SK-N-SH (cell line): ENCODE results near the gene CPM. TPM values are rescaled to one million over a fixed set of nuclear protein-coding genes. Genes with fewer than 3 reads are reported as not detected.

Experiments used
- CTCF ChIA-PET: fragments of 300-600, 350-600 bp; formaldehyde crosslinking; extraction: SDS; loops from one replicate; lab custom pipeline; 2021; lab: Yijun Ruan, JAX
- POLR2A ChIA-PET: fragments of 350-600 bp; sonication (Branson Sonifier 250); formaldehyde crosslinking; extraction: SDS; loops from one replicate; lab custom pipeline; 2020; ENCODE audit warnings: antibody characterized with exemption, inconsistent platforms; lab: Yijun Ruan, JAX
- DNase-seq: peaks from one replicate; pipeline ENCODE4 v3.0.0; 2012
- H2AFZ ChIP-seq: fragments of 200-600 bp; sonication (generic); 2 replicates; pipeline ENCODE4 v1.8.1; 2016; ENCODE audit warnings: antibody characterized with exemption, mild to moderate bottlenecking, low read depth
- H3F3A ChIP-seq: fragments of 200-600 bp; sonication (generic); replicated peaks from 2 replicates; pipeline ENCODE3; 2016; ENCODE audit warnings: antibody characterized with exemption, mild to moderate bottlenecking; ENCODE audit not compliant: insufficient read depth
- H3K27ac ChIP-seq, 2 experiments: fragments of 200-500 bp in 1 of 2; fragments of 200-600 bp in 1 of 2; sonication (Bioruptor generic) in 1 of 2; sonication (generic), shearing (Covaris generic) in 1 of 2; 2 replicates each; pipeline versions ENCODE4 v1.5.1 to v1.6.1; 2014 to 2016; ENCODE audit warnings: low read depth in 2 of 2, inconsistent platforms in 1 of 2, low read length in 1 of 2, mild to moderate bottlenecking in 1 of 2, mixed read lengths in 1 of 2
- H3K27me3 ChIP-seq: fragments of 200-600 bp; sonication (generic), shearing (Covaris generic); 2 replicates; pipeline ENCODE4 v1.6.1; 2016; ENCODE audit warnings: mixed run types; ENCODE audit not compliant: insufficient read depth
- H3K36me3 ChIP-seq, 2 experiments: fragments of 200-500 bp in 1 of 2; fragments of 200-600 bp in 1 of 2; sonication (Bioruptor generic) in 1 of 2; sonication (generic) in 1 of 2; replicated peaks in 1 of 2; 2 replicates each; pipeline versions ENCODE3 to v1.5.1; 2014 to 2016; ENCODE audit warnings: low read length in 1 of 2, mild to moderate bottlenecking in 1 of 2; ENCODE audit not compliant: insufficient read depth in 2 of 2, control insufficient read depth in 1 of 2
- H3K4me1 ChIP-seq, 2 experiments: fragments of 200-500 bp in 1 of 2; fragments of 200-600 bp in 1 of 2; sonication (Bioruptor generic) in 1 of 2; sonication (generic), shearing (Covaris generic) in 1 of 2; 2 replicates each; pipeline versions ENCODE4 v1.5.1 to v1.6.1; 2014 to 2016; ENCODE audit warnings: low read depth in 1 of 2, low read length in 1 of 2, mixed run types in 1 of 2; ENCODE audit not compliant: insufficient read depth in 2 of 2, control insufficient read depth in 1 of 2
- H3K4me2 ChIP-seq: fragments of 200-600 bp; sonication (generic), shearing (Covaris generic); 2 replicates; pipeline ENCODE4 v1.6.1; 2017; ENCODE audit warnings: mixed run types
- H3K4me3 ChIP-seq, 2 experiments: fragments of 200-500 bp in 1 of 2; fragments of 200-600 bp in 1 of 2; sonication (Bioruptor generic) in 1 of 2; sonication (generic), shearing (Covaris generic) in 1 of 2; 2 replicates each; pipeline versions ENCODE4 v1.5.1 to v1.8.1; 2014 to 2016; ENCODE audit warnings: low read depth in 2 of 2, inconsistent platforms in 1 of 2, low read length in 1 of 2, mild to moderate bottlenecking in 1 of 2, mixed read lengths in 1 of 2, moderate library complexity in 1 of 2
- H3K79me2 ChIP-seq: fragments of 200-600 bp; sonication (generic); 2 replicates; pipeline ENCODE4 v1.8.1; 2017; ENCODE audit warnings: mild to moderate bottlenecking; ENCODE audit not compliant: insufficient read depth
- H3K9ac ChIP-seq: fragments of 200-600 bp; sonication (generic); 2 replicates; pipeline ENCODE4 v1.6.1; 2017; ENCODE audit warnings: mixed run types
- H3K9me2 ChIP-seq: fragments of 200-600 bp; sonication (generic); 2 replicates; pipeline ENCODE4 v1.6.1; 2017; ENCODE audit warnings: mixed run types
- H3K9me3 ChIP-seq: fragments of 200-600 bp; sonication (generic); 2 replicates; pipeline ENCODE4 v1.6.1; 2017; ENCODE audit warnings: mixed run types, mild to moderate bottlenecking, moderate library complexity
- H4K20me1 ChIP-seq: fragments of 200-600 bp; sonication (generic); 2 replicates; pipeline ENCODE4 v1.6.1; 2017; ENCODE audit warnings: mild to moderate bottlenecking, mixed run types; ENCODE audit not compliant: insufficient read depth
- CHD2 ChIP-seq: fragments of 150-350 bp; IDR thresholded peaks from 2 replicates; pipeline ENCODE4 v1.6.1; 2018; ENCODE audit warnings: low read length; ENCODE audit not compliant: partially characterized antibody
- EZH2phosphoT487 ChIP-seq: fragments of 200-600 bp; sonication (generic); IDR thresholded peaks from 2 replicates; pipeline ENCODE4 v1.6.1; 2017; ENCODE audit warnings: low read depth, mixed run types, mild to moderate bottlenecking, antibody characterized with exemption, moderate library complexity, borderline replicate concordance
- FOSL2 ChIP-seq: IDR thresholded peaks from 2 replicates; pipeline ENCODE4 v1.4.0; 2012; ENCODE audit warnings: low read depth, mild to moderate bottlenecking, moderate library complexity, borderline replicate concordance
- FOXJ3 ChIP-seq: sonication (generic); formaldehyde crosslinking; IDR thresholded peaks from 2 replicates; pipeline ENCODE4 v1.5.1; 2020; ENCODE audit warnings: mild to moderate bottlenecking, missing genetic modification reagents
- FOXM1 ChIP-seq: IDR thresholded peaks from 2 replicates; pipeline ENCODE4 v1.4.0; 2012; ENCODE audit warnings: low read depth, mild to moderate bottlenecking
- GABPA ChIP-seq: IDR thresholded peaks from 2 replicates; pipeline ENCODE4 v1.4.0; 2012; ENCODE audit warnings: low read depth, mild to moderate bottlenecking
- RAD21 ChIP-seq: IDR thresholded peaks from 2 replicates; pipeline ENCODE4 v1.6.1; 2012; ENCODE audit warnings: mild to moderate bottlenecking, low read length
- RCOR1 ChIP-seq: fragments of 150-350 bp; IDR thresholded peaks from 2 replicates; pipeline ENCODE4 v1.6.1; 2017; ENCODE audit warnings: antibody characterized with exemption, low read length
- SIN3A ChIP-seq: IDR thresholded peaks from 2 replicates; pipeline ENCODE4 v1.6.1; 2012; ENCODE audit warnings: low read depth, mild to moderate bottlenecking, low read length, moderate library complexity, borderline replicate concordance
- TAF1 ChIP-seq: IDR thresholded peaks from 2 replicates; pipeline ENCODE4 v1.6.1; 2012; ENCODE audit warnings: low read depth, mild to moderate bottlenecking, low read length, moderate library complexity, borderline replicate concordance
- TCF12 ChIP-seq: IDR thresholded peaks from 2 replicates; pipeline ENCODE4 v1.4.0; 2012
- YY1 ChIP-seq: IDR thresholded peaks from 2 replicates; pipeline ENCODE4 v1.4.0; 2012; ENCODE audit warnings: low read depth, mild to moderate bottlenecking
- WGBS: methylation state at CpG from one replicate; pipeline ENCODE4 v1.1.6; 2017; ENCODE audit warnings: low lambda C conversion rate; 5-methylcytosine and 5-hydroxymethylcytosine counted together
- polyA plus RNA-seq, 3 experiments: library from polyadenylated mRNA; depleted of rRNA; stranded (reverse); fragments of >200 nt; gene quantifications; 2 replicates each; pipeline ENCODE4 v1.2.3, GENCODE V29; 2012
- TF ChIP-seq, protein P1 (sequence below): IDR thresholded peaks from 2 replicates; pipeline ENCODE4 v1.4.0; 2012; ENCODE audit warnings: low read depth
- TF ChIP-seq, protein P2 (sequence below): IDR thresholded peaks from 2 replicates; pipeline ENCODE4 v1.4.0; 2012; ENCODE audit warnings: low read depth, borderline replicate concordance
- TF ChIP-seq, protein P3 (sequence below): IDR thresholded peaks from 2 replicates; pipeline ENCODE4 v1.6.1; 2012; ENCODE audit warnings: mild to moderate bottlenecking, low read depth, low read length, moderate library complexity
- TF ChIP-seq, protein P4 (sequence below): IDR thresholded peaks from 2 replicates; pipeline ENCODE4 v1.4.0; 2012; ENCODE audit warnings: low read depth, borderline replicate concordance
- TF ChIP-seq, protein P5 (sequence below): fragments of 150-350 bp; IDR thresholded peaks from 2 replicates; pipeline ENCODE4 v1.6.1; 2016; ENCODE audit warnings: mild to moderate bottlenecking, low read depth, low read length

The CPM gene
- polyA plus RNA-seq, 1 of the 3 experiments (the other 2 are of a cell fraction), result 10.8 TPM

DNA sequence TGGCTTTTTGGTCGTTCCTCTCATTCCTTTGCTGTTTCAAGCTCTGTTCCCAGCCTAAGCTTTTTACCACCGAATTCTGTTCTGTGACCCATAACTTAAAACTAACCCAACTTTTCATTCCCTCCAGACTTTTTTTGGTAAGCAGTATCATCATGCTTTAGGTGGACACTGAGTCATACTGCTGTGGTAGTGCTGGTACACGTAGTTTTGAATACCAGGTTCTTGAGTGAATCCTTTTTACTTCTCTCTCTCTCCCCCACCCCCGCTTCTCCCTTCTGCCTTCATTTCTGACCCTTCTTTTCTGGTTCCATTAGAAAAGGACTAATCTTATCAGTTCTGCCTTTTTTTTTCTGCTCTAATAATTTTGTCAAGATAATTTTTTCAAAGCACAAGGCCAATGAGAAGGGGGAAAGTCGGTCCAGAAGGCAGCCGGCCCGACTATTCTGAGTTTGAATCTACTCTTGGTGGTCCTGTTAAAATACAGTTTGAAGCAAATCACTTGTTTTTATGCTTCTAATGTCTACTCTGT lies 127.3 kb downstream of the CPM start:
- no peak for DNase-seq
- ChIA-PET CTCF (no interaction called here), POLR2A (no interaction called here)
- Histone ChIP-seq H3K27ac (no peak overlapping the region), H3K27me3 (no peaks in the 10 kb centered on the region), H3K9me2 (no peaks in the 10 kb centered on the region), H4K20me1 (peaks cover 12% of the 10 kb centered on the region), H3K4me2 (no peak overlapping the region), H3K36me3 (peaks cover 7 to 14% of the 10 kb centered on the region in 2 experiments), H3K4me3 (no peak overlapping the region), H3K4me1 (no peaks in the 10 kb centered on the region; a peak in 1 of 4 replicates), H3K9ac (no peak overlapping the region), H3K79me2 (peaks cover 26% of the 10 kb centered on the region), H2AFZ (no peak overlapping the region), H3K9me3 (no peaks in the 10 kb centered on the region; the same call in 1 of the 2 replicates), H3F3A (peaks cover 22% of the 10 kb centered on the region)
- 88% methylated on average over 7 of the region's 7 CpGs for WGBS
- TF ChIP-seq FOSL2 (no peak), YY1 (no peak), RCOR1 (no peak), EZH2phosphoT487 (no peak), SIN3A (no peak)
- TF ChIP-seq, protein P1, sequence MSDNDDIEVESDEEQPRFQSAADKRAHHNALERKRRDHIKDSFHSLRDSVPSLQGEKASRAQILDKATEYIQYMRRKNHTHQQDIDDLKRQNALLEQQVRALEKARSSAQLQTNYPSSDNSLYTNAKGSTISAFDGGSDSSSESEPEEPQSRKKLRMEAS, result no peak
- TF ChIP-seq, protein P2, sequence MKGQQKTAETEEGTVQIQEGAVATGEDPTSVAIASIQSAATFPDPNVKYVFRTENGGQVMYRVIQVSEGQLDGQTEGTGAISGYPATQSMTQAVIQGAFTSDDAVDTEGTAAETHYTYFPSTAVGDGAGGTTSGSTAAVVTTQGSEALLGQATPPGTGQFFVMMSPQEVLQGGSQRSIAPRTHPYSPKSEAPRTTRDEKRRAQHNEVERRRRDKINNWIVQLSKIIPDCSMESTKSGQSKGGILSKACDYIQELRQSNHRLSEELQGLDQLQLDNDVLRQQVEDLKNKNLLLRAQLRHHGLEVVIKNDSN, result no peak
- TF ChIP-seq, protein P3, sequence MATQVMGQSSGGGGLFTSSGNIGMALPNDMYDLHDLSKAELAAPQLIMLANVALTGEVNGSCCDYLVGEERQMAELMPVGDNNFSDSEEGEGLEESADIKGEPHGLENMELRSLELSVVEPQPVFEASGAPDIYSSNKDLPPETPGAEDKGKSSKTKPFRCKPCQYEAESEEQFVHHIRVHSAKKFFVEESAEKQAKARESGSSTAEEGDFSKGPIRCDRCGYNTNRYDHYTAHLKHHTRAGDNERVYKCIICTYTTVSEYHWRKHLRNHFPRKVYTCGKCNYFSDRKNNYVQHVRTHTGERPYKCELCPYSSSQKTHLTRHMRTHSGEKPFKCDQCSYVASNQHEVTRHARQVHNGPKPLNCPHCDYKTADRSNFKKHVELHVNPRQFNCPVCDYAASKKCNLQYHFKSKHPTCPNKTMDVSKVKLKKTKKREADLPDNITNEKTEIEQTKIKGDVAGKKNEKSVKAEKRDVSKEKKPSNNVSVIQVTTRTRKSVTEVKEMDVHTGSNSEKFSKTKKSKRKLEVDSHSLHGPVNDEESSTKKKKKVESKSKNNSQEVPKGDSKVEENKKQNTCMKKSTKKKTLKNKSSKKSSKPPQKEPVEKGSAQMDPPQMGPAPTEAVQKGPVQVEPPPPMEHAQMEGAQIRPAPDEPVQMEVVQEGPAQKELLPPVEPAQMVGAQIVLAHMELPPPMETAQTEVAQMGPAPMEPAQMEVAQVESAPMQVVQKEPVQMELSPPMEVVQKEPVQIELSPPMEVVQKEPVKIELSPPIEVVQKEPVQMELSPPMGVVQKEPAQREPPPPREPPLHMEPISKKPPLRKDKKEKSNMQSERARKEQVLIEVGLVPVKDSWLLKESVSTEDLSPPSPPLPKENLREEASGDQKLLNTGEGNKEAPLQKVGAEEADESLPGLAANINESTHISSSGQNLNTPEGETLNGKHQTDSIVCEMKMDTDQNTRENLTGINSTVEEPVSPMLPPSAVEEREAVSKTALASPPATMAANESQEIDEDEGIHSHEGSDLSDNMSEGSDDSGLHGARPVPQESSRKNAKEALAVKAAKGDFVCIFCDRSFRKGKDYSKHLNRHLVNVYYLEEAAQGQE, result no peak

DNA sequence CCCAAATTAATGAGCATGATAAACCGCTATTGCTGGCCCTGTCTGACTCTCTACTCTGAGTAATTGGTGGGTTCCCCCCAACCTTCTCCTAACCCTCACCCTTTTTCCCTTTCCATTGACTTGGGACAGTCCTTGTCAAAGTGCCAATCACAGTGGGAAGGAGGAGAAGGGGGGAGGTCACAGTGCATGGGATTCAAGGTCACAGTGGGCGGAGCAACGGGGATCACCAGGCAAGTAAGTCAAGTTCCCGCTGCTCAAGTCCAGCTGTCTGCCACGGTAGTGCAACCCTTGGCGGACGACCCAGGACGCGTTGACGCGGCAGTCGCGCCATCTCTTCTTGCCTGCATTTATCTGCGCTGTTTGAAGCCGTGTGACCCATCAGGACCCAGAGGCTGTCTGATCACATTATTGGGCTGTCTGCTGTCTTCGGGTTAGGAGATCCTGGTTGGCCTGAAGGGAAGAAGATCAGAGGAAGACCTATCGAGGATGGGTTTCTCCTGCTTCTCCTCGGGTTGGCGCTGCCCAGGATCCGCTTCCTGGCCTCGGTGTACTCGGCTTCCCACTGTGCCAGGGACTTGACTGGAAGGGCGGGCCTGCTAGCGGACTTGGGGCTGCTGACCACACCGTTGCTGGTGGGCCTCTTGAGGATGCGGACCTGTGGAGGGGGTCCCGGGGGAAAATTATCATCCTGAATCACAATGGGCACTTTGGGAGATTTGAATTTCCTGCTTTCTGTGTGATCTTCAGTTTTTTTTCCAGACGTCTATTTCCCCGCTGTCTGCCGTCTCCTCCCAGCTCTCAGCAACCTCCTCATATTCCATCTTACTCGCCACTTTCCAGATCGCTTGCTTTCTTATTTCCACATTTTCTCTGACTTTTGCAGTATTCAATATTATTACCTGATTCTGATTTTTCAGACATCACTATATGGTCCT lies 128.0 kb downstream of the CPM start:
- Histone ChIP-seq H3K36me3 (peaks cover 7 to 9% of the 10 kb centered on the region in 2 experiments), H3K27me3 (no peaks in the 10 kb centered on the region), H2AFZ (no peak overlapping the region), H4K20me1 (peaks cover 6% of the 10 kb centered on the region; the same call in 1 of the 2 replicates), H3K9ac (no peak overlapping the region), H3K79me2 (peaks cover 19% of the 10 kb centered on the region), H3K4me3 (no peak overlapping the region), H3K9me3 (no peaks in the 10 kb centered on the region; the same call in 1 of the 2 replicates), H3K9me2 (no peaks in the 10 kb centered on the region), H3K27ac (no peak overlapping the region), H3K4me2 (no peak overlapping the region), H3K4me1 (no peaks in the 10 kb centered on the region; a peak in 1 of 4 replicates), H3F3A (peaks cover 21% of the 10 kb centered on the region)
- POLR2A ChIA-PET, result no interaction called here
- 94% methylated on average over 28 of the region's 32 CpGs for WGBS
- no peak for DNase-seq
- CTCF ChIA-PET, result no interaction called here
- TF ChIP-seq, protein P4, sequence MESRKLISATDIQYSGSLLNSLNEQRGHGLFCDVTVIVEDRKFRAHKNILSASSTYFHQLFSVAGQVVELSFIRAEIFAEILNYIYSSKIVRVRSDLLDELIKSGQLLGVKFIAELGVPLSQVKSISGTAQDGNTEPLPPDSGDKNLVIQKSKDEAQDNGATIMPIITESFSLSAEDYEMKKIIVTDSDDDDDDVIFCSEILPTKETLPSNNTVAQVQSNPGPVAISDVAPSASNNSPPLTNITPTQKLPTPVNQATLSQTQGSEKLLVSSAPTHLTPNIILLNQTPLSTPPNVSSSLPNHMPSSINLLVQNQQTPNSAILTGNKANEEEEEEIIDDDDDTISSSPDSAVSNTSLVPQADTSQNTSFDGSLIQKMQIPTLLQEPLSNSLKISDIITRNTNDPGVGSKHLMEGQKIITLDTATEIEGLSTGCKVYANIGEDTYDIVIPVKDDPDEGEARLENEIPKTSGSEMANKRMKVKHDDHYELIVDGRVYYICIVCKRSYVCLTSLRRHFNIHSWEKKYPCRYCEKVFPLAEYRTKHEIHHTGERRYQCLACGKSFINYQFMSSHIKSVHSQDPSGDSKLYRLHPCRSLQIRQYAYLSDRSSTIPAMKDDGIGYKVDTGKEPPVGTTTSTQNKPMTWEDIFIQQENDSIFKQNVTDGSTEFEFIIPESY, result no peak
- TF ChIP-seq, protein P2, result no peak
- TF ChIP-seq RAD21, result no peak
- no peak for TF ChIP-seq TCF12
- TF ChIP-seq FOXM1, result no peak
- no peak for TF ChIP-seq GABPA
- TF ChIP-seq CHD2, result no peak
- TF ChIP-seq, protein P5, sequence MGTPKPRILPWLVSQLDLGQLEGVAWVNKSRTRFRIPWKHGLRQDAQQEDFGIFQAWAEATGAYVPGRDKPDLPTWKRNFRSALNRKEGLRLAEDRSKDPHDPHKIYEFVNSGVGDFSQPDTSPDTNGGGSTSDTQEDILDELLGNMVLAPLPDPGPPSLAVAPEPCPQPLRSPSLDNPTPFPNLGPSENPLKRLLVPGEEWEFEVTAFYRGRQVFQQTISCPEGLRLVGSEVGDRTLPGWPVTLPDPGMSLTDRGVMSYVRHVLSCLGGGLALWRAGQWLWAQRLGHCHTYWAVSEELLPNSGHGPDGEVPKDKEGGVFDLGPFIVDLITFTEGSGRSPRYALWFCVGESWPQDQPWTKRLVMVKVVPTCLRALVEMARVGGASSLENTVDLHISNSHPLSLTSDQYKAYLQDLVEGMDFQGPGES, result no peak
- no peak for TF ChIP-seq FOXJ3 (CRISPR knock-in tag)
- TF ChIP-seq TAF1, result no peak
